HepG2 (cell line): ENCODE measurements around the gene NACAD.

Source experiments
- HOXA7 ChIP-seq: sonication (generic); formaldehyde crosslinking; IDR thresholded peaks from 2 replicates; pipeline ENCODE4 v1.8.1; 2022; ENCODE audit warnings: mild to moderate bottlenecking, missing genetic modification reagents, moderate library complexity
- MXI1 ChIP-seq: IDR thresholded peaks from 3 replicates; pipeline ENCODE4 v1.6.1; 2012; ENCODE audit warnings: low read depth, low read length, inconsistent platforms, borderline replicate concordance
- RFXANK ChIP-seq: IDR thresholded peaks from 2 replicates; pipeline ENCODE4 v1.6.1; 2016
- ZNF629 ChIP-seq: sonication (generic); formaldehyde crosslinking; conservative IDR thresholded peaks from 2 replicates; pipeline ENCODE4 v1.5.0; 2020; ENCODE audit warnings: missing genetic modification reagents

DNA sequence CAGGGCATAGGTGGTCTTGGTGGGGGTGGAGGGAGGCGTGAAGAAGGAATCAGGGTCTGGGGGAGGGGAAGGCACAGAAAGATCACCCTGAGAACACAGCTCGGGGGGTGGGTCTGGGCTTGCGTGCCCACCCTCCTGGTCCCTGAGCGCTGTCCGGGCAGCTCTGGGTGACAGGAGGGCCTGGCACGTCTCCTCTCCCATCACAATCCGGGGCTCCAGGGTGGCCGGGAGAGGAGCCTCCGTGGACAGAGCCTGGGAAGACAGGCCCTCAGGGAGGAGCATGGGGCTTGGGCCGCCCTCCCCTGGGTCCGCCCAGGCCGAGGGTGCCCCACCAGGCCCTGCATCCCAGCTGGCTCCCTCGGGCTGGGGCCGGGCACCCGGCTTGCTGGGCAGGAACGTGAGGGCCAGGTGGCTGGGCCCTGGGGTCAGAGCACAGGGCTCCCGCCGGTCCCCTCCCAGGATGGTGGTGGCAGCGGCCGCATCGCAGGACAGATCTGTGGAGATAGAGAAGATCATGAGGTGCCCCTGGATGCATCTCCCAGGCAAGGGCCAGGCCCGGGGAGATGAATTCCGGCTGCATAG lies 3.1 kb downstream of the NACAD start:
- no peak for TF ChIP-seq ZNF629 (CRISPR knock-in tag)
- TF ChIP-seq HOXA7 (CRISPR knock-in tag), result no peak
- TF ChIP-seq RFXANK (CRISPR knock-in tag), result no peak
- TF ChIP-seq MXI1, result no peak
